Measurements from ENCODE around the gene CRABP1.

The CRABP1 gene

DNA sequence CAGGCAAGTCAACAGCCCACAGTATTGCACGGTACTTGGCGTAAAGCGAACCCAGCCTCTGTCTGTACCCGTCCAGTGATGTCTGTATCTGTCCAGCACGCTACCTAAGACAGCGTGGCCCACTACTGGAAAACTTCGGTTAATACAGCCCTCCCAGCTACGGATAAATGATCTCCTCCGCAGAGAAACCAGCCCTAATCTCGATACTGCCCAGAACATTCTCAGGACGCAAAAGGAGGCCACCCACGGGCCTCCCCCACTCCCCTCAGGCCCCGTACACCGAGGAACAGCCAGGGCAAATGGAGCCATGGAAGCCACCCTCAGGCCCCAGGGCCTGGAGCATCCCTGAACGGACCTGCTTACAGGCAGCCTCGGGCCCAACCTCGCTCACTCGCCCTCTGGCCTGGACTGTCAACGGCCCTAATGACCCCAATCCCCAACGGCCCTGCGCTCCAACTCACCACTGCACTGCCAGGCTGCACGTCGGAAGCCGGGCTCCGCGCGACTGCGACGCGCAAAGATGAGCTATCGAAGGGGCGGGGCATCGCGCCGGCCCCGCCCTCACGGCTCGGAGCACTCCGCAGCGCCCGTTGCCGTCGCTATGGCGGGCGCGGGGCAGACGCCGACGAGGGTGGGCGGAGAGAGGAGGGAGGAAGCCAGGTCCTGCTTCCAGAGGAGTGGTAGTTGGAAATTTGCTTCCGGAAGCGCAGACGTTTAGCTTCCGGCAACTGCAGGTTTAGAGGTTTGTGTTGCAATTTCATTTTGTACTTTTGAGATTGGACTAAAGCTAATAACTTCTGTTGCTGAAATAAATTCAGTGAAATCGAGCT lies 40.8 kb upstream of the CRABP1 start, which contains the start of gene SKIC8:
Gene SKIC8, minus strand, starts transcription at position 509 of the 830 bp plus-strand sequence. CDS start 3,923 bp downstream, outside the sequence.
- Histone ChIP-seq H3K4me2 (ENCODE audit: low read depth, low read length) (peak within 1 kb of the TSS; percentile 76), H3K27ac (ENCODE audit: low read length) (peak within 1 kb of the TSS; percentile 16; the same call in 1 of the 2 replicates), H4K20me1 (ENCODE audit: insufficient read depth, low read length) (no peaks in the 10 kb centered on the region), H3F3A (ENCODE audit: insufficient read depth, low read length) (no peaks in the 10 kb centered on the region), H3K36me3 (replicated peaks; ENCODE audit: insufficient read depth, low read length) (no peaks in the 10 kb centered on the region), H3K4me1 (ENCODE audit: low read length) (peaks cover 8% of the 10 kb centered on the region; the same call in 1 of the 2 replicates), H3K9me2 (replicated peaks; ENCODE audit: insufficient read depth, low read length) (no peaks in the 10 kb centered on the region), H3K4me3 (ENCODE audit: low read length) (peak within 1 kb of the TSS; percentile 81), H3K9me3 (replicated peaks; ENCODE audit: insufficient read depth, low read length) (no peaks in the 10 kb centered on the region), H3K9ac (ENCODE audit: low read length) (peak within 1 kb of the TSS; percentile 78), H2AFZ (ENCODE audit: low read length) (peak within 1 kb of the TSS; percentile 59), H3K79me2 (ENCODE audit: low read length) (peaks cover 28% of the 10 kb centered on the region), H3K27me3 (replicated peaks; ENCODE audit: insufficient read depth, low read length) (peaks cover 4% of the 10 kb centered on the region; the same call in 1 of the 2 replicates)
- no peak for TF ChIP-seq EZH2 (optimal IDR thresholded peaks at IDR 0.05; ENCODE audit: low read depth, low read length)
- TF ChIP-seq, protein P1, sequence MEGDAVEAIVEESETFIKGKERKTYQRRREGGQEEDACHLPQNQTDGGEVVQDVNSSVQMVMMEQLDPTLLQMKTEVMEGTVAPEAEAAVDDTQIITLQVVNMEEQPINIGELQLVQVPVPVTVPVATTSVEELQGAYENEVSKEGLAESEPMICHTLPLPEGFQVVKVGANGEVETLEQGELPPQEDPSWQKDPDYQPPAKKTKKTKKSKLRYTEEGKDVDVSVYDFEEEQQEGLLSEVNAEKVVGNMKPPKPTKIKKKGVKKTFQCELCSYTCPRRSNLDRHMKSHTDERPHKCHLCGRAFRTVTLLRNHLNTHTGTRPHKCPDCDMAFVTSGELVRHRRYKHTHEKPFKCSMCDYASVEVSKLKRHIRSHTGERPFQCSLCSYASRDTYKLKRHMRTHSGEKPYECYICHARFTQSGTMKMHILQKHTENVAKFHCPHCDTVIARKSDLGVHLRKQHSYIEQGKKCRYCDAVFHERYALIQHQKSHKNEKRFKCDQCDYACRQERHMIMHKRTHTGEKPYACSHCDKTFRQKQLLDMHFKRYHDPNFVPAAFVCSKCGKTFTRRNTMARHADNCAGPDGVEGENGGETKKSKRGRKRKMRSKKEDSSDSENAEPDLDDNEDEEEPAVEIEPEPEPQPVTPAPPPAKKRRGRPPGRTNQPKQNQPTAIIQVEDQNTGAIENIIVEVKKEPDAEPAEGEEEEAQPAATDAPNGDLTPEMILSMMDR (IDR thresholded peaks at IDR 0.05; ENCODE audit: low read length): no peak
- TF ChIP-seq EZH2phosphoT487 (IDR thresholded peaks at IDR 0.05; ENCODE audit: low read length): no peak
- peak; percentile 92 for DNase-seq

DNA sequence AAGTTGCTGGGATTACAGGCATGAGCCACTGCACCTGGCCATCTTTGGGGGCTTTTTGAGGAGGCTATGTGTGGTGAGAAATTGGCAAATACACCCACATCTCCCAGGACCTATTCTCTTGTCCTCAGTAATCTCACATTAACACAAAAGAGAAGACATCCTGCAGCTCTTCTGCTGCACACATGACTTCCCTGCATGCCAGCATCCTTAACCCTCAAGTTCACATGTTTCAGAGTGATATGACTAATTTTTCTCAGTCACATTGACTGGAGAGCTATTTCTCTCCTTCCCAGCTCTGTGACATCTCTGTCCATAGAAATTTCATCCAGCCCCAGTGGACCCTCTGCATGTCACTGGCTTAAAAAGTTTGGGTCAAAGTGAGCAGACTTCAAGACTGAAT lies 38.8 kb upstream of the CRABP1 start:
- H2AFZ ChIP-seq (ENCODE audit: low read length): no peak overlapping the region
- DNase-seq: no peak
- peaks cover 8% of the 10 kb centered on the region; the same call in 1 of the 2 replicates for H3K4me1 ChIP-seq (ENCODE audit: low read length)

DNA sequence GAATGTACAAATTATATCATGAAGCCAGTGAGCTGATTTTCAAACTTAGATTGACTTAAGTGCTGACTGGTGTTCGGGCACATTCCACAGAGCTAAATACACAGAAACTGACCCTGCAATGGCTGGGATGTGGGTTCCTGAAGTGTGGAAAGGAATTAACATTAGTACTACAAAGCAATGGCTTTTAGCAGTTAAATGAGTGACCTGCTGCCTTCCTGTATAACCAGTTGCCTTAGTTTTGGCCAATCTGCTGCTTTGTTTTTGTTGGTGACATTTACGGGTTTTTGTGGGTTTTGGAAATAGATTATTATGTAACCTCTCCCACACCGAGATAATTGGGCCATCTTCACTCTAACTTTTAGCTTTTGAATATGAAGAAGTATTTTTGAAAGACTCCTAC lies 38.3 kb upstream of the CRABP1 start:
- Histone ChIP-seq H3K27me3 (replicated peaks; ENCODE audit: insufficient read depth, low read length) (peaks cover 4% of the 10 kb centered on the region; the same call in 1 of the 2 replicates), H4K20me1 (ENCODE audit: insufficient read depth, low read length) (no peaks in the 10 kb centered on the region), H3K9me3 (replicated peaks; ENCODE audit: insufficient read depth, low read length) (no peaks in the 10 kb centered on the region), H2AFZ (ENCODE audit: low read length) (no peak overlapping the region), H3F3A (ENCODE audit: insufficient read depth, low read length) (no peaks in the 10 kb centered on the region), H3K27ac (ENCODE audit: low read length) (no peak overlapping the region), H3K36me3 (replicated peaks; ENCODE audit: insufficient read depth, low read length) (no peaks in the 10 kb centered on the region), H3K4me3 (ENCODE audit: low read length) (no peak overlapping the region), H3K9me2 (replicated peaks; ENCODE audit: insufficient read depth, low read length) (no peaks in the 10 kb centered on the region), H3K4me1 (ENCODE audit: low read length) (peaks cover 8% of the 10 kb centered on the region; the same call in 1 of the 2 replicates), H3K79me2 (ENCODE audit: low read length) (peaks cover 24% of the 10 kb centered on the region), H3K9ac (ENCODE audit: low read length) (no peak overlapping the region), H3K4me2 (ENCODE audit: low read depth, low read length) (no peak overlapping the region)
- TF ChIP-seq, protein P1 (IDR thresholded peaks at IDR 0.05; ENCODE audit: low read length): no peak
- TF ChIP-seq EZH2phosphoT487 (IDR thresholded peaks at IDR 0.05; ENCODE audit: low read length) (no peak), EZH2 (optimal IDR thresholded peaks at IDR 0.05; ENCODE audit: low read depth, low read length) (no peak)
- no peak for DNase-seq

More for the DNA sequence above, 38.8 kb upstream of the CRABP1 start:
- Histone ChIP-seq H3K36me3 (replicated peaks; ENCODE audit: insufficient read depth, low read length) (no peaks in the 10 kb centered on the region), H4K20me1 (ENCODE audit: insufficient read depth, low read length) (no peaks in the 10 kb centered on the region), H3K79me2 (ENCODE audit: low read length) (peaks cover 28% of the 10 kb centered on the region), H3K4me3 (ENCODE audit: low read length) (no peak overlapping the region), H3K9ac (ENCODE audit: low read length) (no peak overlapping the region), H3K27ac (ENCODE audit: low read length) (no peak overlapping the region), H3F3A (ENCODE audit: insufficient read depth, low read length) (no peaks in the 10 kb centered on the region), H3K27me3 (replicated peaks; ENCODE audit: insufficient read depth, low read length) (peaks cover 4% of the 10 kb centered on the region; the same call in 1 of the 2 replicates), H3K9me3 (replicated peaks; ENCODE audit: insufficient read depth, low read length) (no peaks in the 10 kb centered on the region), H3K9me2 (replicated peaks; ENCODE audit: insufficient read depth, low read length) (no peaks in the 10 kb centered on the region), H3K4me2 (ENCODE audit: low read depth, low read length) (no peak overlapping the region)
- TF ChIP-seq EZH2phosphoT487 (IDR thresholded peaks at IDR 0.05; ENCODE audit: low read length) (no peak), EZH2 (optimal IDR thresholded peaks at IDR 0.05; ENCODE audit: low read depth, low read length) (no peak)
- TF ChIP-seq, protein P1 (IDR thresholded peaks at IDR 0.05; ENCODE audit: low read length): no peak
